HCT116 (cell line): ENCODE data around the gene GEMIN4. TPM values are rescaled to one million over a fixed set of nuclear protein-coding genes. Genes with fewer than 3 reads are reported as not detected.

Experiments
- ATAC-seq: fragments of 200-7000 bp; cut with Tn5 transposase; 2 replicates; pipeline ENCODE4 v1.9.1; 2020; ENCODE audit warnings: mild to moderate bottlenecking, moderate library complexity
- BruUV-seq: library from RNA; stranded (reverse); fragments of 400-500 nt; replicated peaks from 2 replicates; lab custom pipeline; 2021; lab: Mats Ljungman, UMichigan
- CTCF ChIA-PET: fragments of 300-600 bp; sonication (Branson Sonifier 250); formaldehyde crosslinking; loops from one replicate; lab custom pipeline; 2021; ENCODE audit warnings: antibody characterized with exemption; lab: Charles Lee
- POLR2A ChIA-PET: fragments of 300-600, 350-600 bp; sonication (Branson Sonifier 250); formaldehyde crosslinking; loops from one replicate; lab custom pipeline; 2021; ENCODE audit warnings: antibody characterized with exemption; lab: Charles Lee
- RAD21 ChIA-PET, 2 experiments: fragments of 300-600 bp; sonication (Branson Sonifier 250); formaldehyde crosslinking; loops; one replicate each; lab custom pipeline; 2023; ENCODE audit warnings: low total read pairs in 2 of 2; ENCODE audit not compliant: uncharacterized antibody in 2 of 2, unreplicated experiment in 2 of 2, low non-redundant PET in 1 of 2; lab: Charles Lee
- DNase-seq: peaks from one replicate; pipeline ENCODE4 v3.0.0-alpha.2; 2010; ENCODE audit warnings: low read depth, low spot score
- H2AFZ ChIP-seq: fragments of 200-600 bp; shearing (Covaris generic), sonication (generic); 2 replicates; pipeline ENCODE4 v1.6.1; 2017; ENCODE audit warnings: low read depth, mixed run types, mixed read lengths, antibody characterized with exemption, low read length; ENCODE audit not compliant: poor library complexity, severe bottlenecking
- H3K27ac ChIP-seq: 2 replicates; pipeline ENCODE4 v1.5.1; 2012; ENCODE audit warnings: low read depth, low read length
- H3K27me3 ChIP-seq: fragments of 200-600 bp; sonication (generic); 2 replicates; pipeline ENCODE4 v1.6.1; 2016; ENCODE audit warnings: mixed run types, low read length, mixed read lengths; ENCODE audit not compliant: insufficient read depth
- H3K36me3 ChIP-seq, 2 experiments: fragments of 200-500 bp in 1 of 2; fragments of 200-600 bp in 1 of 2; sonication (Bioruptor generic) in 1 of 2; sonication (generic) in 1 of 2; 2 replicates each; pipeline versions ENCODE4 v1.5.1 to v1.6.1; 2014 to 2016; ENCODE audit warnings: low read length in 2 of 2, inconsistent platforms in 1 of 2, mixed read lengths in 1 of 2, mixed run types in 1 of 2; ENCODE audit not compliant: insufficient read depth in 2 of 2, control insufficient read depth in 1 of 2
- H3K4me1 ChIP-seq, 2 experiments: fragments of 200-600 bp in 1 of 2; sonication (generic) in 1 of 2; 2 replicates each; pipeline versions ENCODE4 v1.5.1 to v1.6.1; 2012 to 2017; ENCODE audit warnings: low read length in 2 of 2, inconsistent platforms in 1 of 2, mild to moderate bottlenecking in 1 of 2, mixed read lengths in 1 of 2, mixed run types in 1 of 2, moderate library complexity in 1 of 2; ENCODE audit not compliant: insufficient read depth in 2 of 2, control insufficient read depth in 1 of 2
- H3K4me2 ChIP-seq: fragments of 200-600 bp; sonication (generic); 2 replicates; pipeline ENCODE4 v1.6.1; 2017; ENCODE audit warnings: mixed run types, low read length, mixed read lengths
- H3K4me3 ChIP-seq, 2 experiments: fragments of 200-600 bp in 1 of 2; sonication (generic) in 1 of 2; replicated peaks in 1 of 2; 2 replicates each; pipeline ENCODE4 v1.5.1; 2011 to 2016; ENCODE audit warnings: low read length in 2 of 2, control low read depth in 1 of 2, low read depth in 1 of 2, mild to moderate bottlenecking in 1 of 2, mixed read lengths in 1 of 2, mixed run types in 1 of 2
- H3K79me2 ChIP-seq: fragments of 200-600 bp; sonication (generic); 2 replicates; pipeline ENCODE4 v1.6.1; 2017; ENCODE audit warnings: mild to moderate bottlenecking, mixed run types, low read length, moderate library complexity, mixed read lengths; ENCODE audit not compliant: insufficient read depth
- H3K9ac ChIP-seq: fragments of 200-600 bp; sonication (generic); 2 replicates; pipeline ENCODE4 v1.6.1; 2016; ENCODE audit warnings: low read length, mixed read lengths
- H3K9me2 ChIP-seq: fragments of 200-600 bp; sonication (generic), shearing (Covaris generic); 2 replicates; pipeline ENCODE4 v1.6.1; 2017; ENCODE audit warnings: mixed run types, mild to moderate bottlenecking, moderate library complexity; ENCODE audit not compliant: insufficient read depth
- H3K9me3 ChIP-seq, 2 experiments: fragments of 200-500 bp in 1 of 2; fragments of 200-600 bp in 1 of 2; sonication (Bioruptor generic) in 1 of 2; sonication (generic) in 1 of 2; 2 replicates each; pipeline ENCODE4 v1.6.1; 2014 to 2017; ENCODE audit warnings: low read length in 2 of 2, mixed read lengths in 2 of 2, inconsistent platforms in 1 of 2, low read depth in 1 of 2, mild to moderate bottlenecking in 1 of 2, mixed run types in 1 of 2, moderate library complexity in 1 of 2; ENCODE audit not compliant: control insufficient read depth in 1 of 2, insufficient read depth in 1 of 2
- H4K20me1 ChIP-seq: fragments of 200-600 bp; sonication (generic), shearing (Covaris generic); 2 replicates; pipeline ENCODE4 v1.6.1; 2017; ENCODE audit warnings: mixed run types, mild to moderate bottlenecking, moderate library complexity; ENCODE audit not compliant: insufficient read depth
- CTCF ChIP-seq, 3 experiments: fragments of 200-600 bp in 1 of 3; sonication (generic) in 1 of 3; IDR thresholded peaks in 2 of 3; conservative IDR thresholded peaks in 1 of 3; 2 replicates each; pipeline ENCODE4 v1.5.1; 2012 to 2017; ENCODE audit warnings: low read depth in 2 of 3, low read length in 2 of 3, antibody characterized with exemption in 1 of 3, borderline replicate concordance in 1 of 3, control low read depth in 1 of 3, mild to moderate bottlenecking in 1 of 3, mixed read lengths in 1 of 3, mixed run types in 1 of 3, moderate library complexity in 1 of 3; ENCODE audit not compliant: insufficient read depth in 1 of 3
- EZH2phosphoT487 ChIP-seq: fragments of 200-600 bp; IDR thresholded peaks from 2 replicates; pipeline ENCODE4 v1.6.1; 2018; ENCODE audit warnings: antibody characterized with exemption, borderline replicate concordance
- JUND ChIP-seq: IDR thresholded peaks from 2 replicates; pipeline ENCODE4 v1.6.1; 2012
- RAD21 ChIP-seq: IDR thresholded peaks from 2 replicates; pipeline ENCODE4 v1.6.1; 2012; ENCODE audit warnings: low read depth, mild to moderate bottlenecking
- REST ChIP-seq: IDR thresholded peaks from 2 replicates; pipeline ENCODE4 v1.6.1; 2012; ENCODE audit warnings: low read depth
- SIN3A ChIP-seq: IDR thresholded peaks from 2 replicates; pipeline ENCODE4 v1.6.1; 2012; ENCODE audit warnings: low read depth
- YY1 ChIP-seq: IDR thresholded peaks from 2 replicates; pipeline ENCODE4 v1.6.1; 2011; ENCODE audit warnings: low read length, low read depth, moderate library complexity, mild to moderate bottlenecking; ENCODE audit not compliant: insufficient replicate concordance; ENCODE audit errors: extremely low read depth
- ZBTB33 ChIP-seq: IDR thresholded peaks from 2 replicates; pipeline ENCODE4 v1.6.1; 2011; ENCODE audit warnings: mild to moderate bottlenecking, low read length, moderate library complexity; ENCODE audit not compliant: insufficient replicate concordance; ENCODE audit errors: extremely low read depth
- ZNF274 ChIP-seq: fragments of 200-500 bp; sonication (Bioruptor generic); IDR thresholded peaks from 2 replicates; pipeline ENCODE4 v1.6.1; 2014; ENCODE audit warnings: mild to moderate bottlenecking, low read depth, low read length, inconsistent platforms
- intact Hi-C: fragments of 100-400 bp; cut with micrococcal nuclease; formaldehyde crosslinking; loops from 2 replicates; pipeline ENCODE4 v1.10.0; 2022
- total RNA-seq: library from RNA; stranded (reverse); gene quantifications from one replicate; pipeline ENCODE4 v1.2.1, GENCODE V29; 2021; ENCODE audit not compliant: unreplicated experiment

The GEMIN4 gene
- total RNA-seq, 1 experiment from 2014 or later: 53.2 TPM

DNA sequence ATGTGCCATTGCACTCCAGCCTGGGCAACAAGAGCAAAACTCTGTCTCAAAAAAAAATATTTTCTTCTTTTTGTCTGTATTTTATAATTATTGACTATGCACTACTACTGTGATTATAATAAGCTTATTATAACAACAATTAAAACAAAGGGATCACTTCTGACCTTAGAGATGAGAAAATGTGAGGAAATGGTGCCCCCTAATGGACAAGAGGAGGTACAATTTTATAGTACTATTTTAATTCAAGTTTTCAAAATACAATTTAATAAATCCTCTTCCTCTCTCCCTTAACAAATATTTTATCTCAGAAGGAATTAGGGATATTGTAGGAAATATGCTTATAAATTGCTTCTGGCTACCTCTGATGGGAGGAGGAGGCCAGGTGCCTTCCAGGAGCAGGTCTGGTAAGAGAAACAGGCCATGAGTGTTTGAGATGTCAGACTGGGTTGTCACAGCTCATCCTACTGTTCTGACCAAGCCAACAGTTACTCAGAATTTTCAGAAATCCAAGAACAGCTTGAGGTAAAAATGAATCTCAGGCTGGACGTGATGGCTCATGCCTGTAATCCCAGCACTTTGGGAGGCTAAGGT is 51.5 kb downstream of the GEMIN4 start:
- Histone ChIP-seq H3K4me2 (no peak overlapping the region), H3K9me2 (no peaks in the 10 kb centered on the region), H3K9ac (no peak overlapping the region), H3K27me3 (no peaks in the 10 kb centered on the region), H3K27ac (no peak overlapping the region), H3K4me1 (no peaks in the 10 kb centered on the region), H2AFZ (no peak overlapping the region), H3K9me3 (no peaks in the 10 kb centered on the region), H3K79me2 (peaks cover 28% of the 10 kb centered on the region), H3K36me3 (peaks cover 6 to 19% of the 10 kb centered on the region in 2 experiments; a peak in 2 of 4 replicates), H3K4me3 (no peak overlapping the region), H4K20me1 (no peaks in the 10 kb centered on the region)
- TF ChIP-seq CTCF (IDR thresholded peaks at IDR 0.05 in 2 of 3, conservative IDR thresholded peaks at IDR 0.05 in 1 of 3; ENCODE audit: borderline replicate concordance in 1 of 3, insufficient read depth in 1 of 3, low read depth in 2 of 3, low read length in 2 of 3) (peak; percentile 32 to 82 (median 68)), RAD21 (peak; percentile 86), EZH2phosphoT487 (no peak)
- peak; percentile 61 for ATAC-seq
- peak; percentile 21 for DNase-seq
- ChIA-PET POLR2A (interaction anchor here (0.6 to 1.3 kb wide), 2 partner anchors 288 to 1224 kb away, joined by 4 to 6 read pairs; no protein-coding TSS in a partner anchor), CTCF (interaction anchor here (0.7 to 6.2 kb wide), 14 partner anchors 10 to 551 kb away, joined by 3 to 124 read pairs (median 4); partner anchors contain the start of genes TIMM22 and VPS53), RAD21 (interaction anchor here (1.4 to 2.1 kb wide), 2 partner anchors 288 kb away, joined by 12 to 14 read pairs; no protein-coding TSS in a partner anchor)
- intact Hi-C loops: loop anchor here (1.0 kb wide), 1 partner anchor 288 kb away; no protein-coding TSS in a partner anchor
- BruUV-seq: no TSS peak

- no peak overlapping the region for H3K27ac ChIP-seq
- RAD21 ChIA-PET: interaction anchor here in 1 of 2 experiments (2.1 kb wide), 1 partner anchor 287 kb away, joined by 12 read pairs; no protein-coding TSS in a partner anchor
- H3K36me3 ChIP-seq: peaks cover 12 to 27% of the 10 kb centered on the region in 2 experiments; a peak in 2 of 4 replicates
- H4K20me1 ChIP-seq: no peaks in the 10 kb centered on the region
- no peak overlapping the region for H2AFZ ChIP-seq
- no peak for ATAC-seq
- peaks cover 0 to 7% of the 10 kb centered on the region in 2 experiments; a peak in 1 of 4 replicates for H3K4me1 ChIP-seq
- H3K9me3 ChIP-seq: no peaks in the 10 kb centered on the region
- no peak overlapping the region for H3K4me3 ChIP-seq
- no TSS peak for BruUV-seq
- no peak for DNase-seq
- H3K4me2 ChIP-seq: no peak overlapping the region
- H3K9ac ChIP-seq: no peak overlapping the region
- POLR2A ChIA-PET: no interaction called here
- H3K9me2 ChIP-seq: no peaks in the 10 kb centered on the region
- no peaks in the 10 kb centered on the region for H3K27me3 ChIP-seq
- CTCF ChIA-PET: interaction anchor here (0.9 to 6.2 kb wide), 4 partner anchors 9 to 297 kb away, joined by 3 to 124 read pairs (median 6); partner anchors contain the start of gene TIMM22
- intact Hi-C loops: no loop called here
- peaks cover 17% of the 10 kb centered on the region for H3K79me2 ChIP-seq
- TF ChIP-seq ZBTB33 (no peak), SIN3A (no peak), REST (no peak), ZNF274 (no peak), RAD21 (no peak), YY1 (no peak), JUND (no peak)
Observed at GRCh38 chr17:699345-699744, 52.7 kb downstream of the GEMIN4 start.
